HG03108 (cell line): ENCODE results near the gene BCCIP.

Experiments
- ATAC-seq: cut with Tn5 transposase; IDR thresholded peaks from one replicate; pipeline ENCODE4 v1.9.1; 2021; ENCODE audit warnings: moderate library complexity; ENCODE audit not compliant: unreplicated experiment

BCCIP gene

GRCh38 chr10:125797424-125797823 is 25.9 kb upstream of the BCCIP start:
- no peak for ATAC-seq

DNA sequence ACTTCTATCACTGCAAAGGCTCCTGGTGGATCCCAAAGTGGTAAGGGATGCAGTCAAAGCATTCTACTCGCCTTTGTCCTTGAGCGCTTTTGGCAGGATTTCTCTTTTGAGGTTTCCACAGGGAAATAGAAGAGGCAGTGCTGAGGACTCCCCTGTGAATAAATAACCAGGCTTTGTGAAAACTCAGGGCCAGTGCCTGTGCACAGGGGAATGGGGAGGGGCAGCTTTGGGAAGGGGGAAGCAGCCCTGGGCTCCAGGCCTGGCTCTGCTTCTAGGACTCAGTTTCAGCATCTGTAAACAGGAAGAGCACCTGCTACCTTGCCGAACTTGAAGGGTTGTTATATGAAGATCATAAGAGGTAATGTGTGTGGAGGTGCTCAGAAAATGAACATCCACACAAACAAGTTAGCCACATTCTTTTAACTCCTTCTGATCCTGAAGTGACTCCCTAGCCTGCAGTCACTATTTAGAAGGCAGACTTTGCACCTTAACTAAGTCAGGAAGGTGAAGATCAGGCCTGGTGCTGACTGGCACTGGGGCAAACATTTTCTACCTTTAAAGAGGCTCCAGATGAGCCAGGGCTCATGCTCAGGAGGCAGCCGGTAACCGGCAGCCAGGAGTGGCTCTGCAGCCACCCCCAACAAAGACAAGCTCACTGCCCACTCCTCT is 25.2 kb upstream of the BCCIP start:
- no peak for ATAC-seq

- no peak for ATAC-seq
Observed at GRCh38 chr10:125799451-125800182, 23.7 kb upstream of the BCCIP start.

DNA sequence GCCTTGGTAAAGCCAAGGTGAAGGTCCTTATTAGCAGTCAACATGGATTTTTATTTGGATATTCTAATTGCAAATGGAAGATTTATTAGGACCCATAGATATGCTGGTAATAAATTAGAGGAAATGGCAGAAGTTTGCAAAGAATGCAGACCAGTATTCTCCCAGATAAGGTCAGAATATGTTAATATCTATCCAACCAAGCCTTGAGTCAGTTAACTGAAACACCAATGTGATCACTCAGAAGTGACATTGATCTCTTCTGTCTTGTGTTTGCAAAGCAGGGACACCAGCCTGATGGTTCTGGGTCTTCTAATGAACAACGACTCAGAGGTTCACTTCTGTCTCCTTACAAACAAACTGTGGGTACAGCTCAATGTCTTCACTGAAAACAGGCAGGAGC is 21.8 kb upstream of the BCCIP start:
- ATAC-seq: no peak

- ATAC-seq: no peak
Observed at GRCh38 chr10:125802131-125802530, 21.2 kb upstream of the BCCIP start.

DNA sequence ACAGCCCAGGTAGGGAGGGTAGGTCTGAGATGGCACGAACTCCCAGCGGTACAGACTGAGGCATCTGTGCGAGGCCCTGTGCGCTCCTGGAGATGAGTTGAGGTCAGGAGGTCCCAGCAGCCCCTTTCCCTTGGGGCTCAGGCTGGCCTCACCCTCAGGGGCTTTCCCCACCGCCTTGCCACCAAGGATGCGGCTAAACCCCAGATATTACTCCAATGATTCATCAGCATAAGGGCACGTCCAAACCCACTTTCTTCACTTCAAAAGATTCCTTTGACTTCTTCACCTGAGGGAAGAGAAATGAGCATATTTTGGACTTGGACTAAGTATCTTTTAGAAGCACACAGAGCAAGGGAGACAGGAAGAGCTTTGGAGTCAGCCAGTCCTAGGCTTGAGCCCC is 20.6 kb upstream of the BCCIP start:
- ATAC-seq: no peak

DNA sequence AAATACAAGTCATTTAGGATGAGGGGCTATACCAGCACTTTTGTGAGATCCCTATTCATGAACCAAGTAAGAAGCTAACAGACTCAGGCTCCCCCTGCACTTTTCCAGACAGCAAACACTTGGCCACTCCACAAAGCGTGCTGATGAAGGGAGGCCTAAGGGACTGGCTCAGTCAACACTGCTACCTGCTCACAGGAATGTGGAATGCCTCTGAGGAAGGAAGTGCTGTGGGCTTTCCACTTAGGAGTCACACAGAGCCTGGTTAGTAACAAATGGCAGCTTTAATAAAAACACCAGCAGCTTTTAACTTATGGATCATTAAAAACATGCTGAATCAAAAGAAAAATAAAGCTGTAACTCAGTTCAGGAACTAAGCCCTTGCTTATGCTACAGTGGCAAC is 15.3 kb upstream of the BCCIP start:
- no peak for ATAC-seq

DNA sequence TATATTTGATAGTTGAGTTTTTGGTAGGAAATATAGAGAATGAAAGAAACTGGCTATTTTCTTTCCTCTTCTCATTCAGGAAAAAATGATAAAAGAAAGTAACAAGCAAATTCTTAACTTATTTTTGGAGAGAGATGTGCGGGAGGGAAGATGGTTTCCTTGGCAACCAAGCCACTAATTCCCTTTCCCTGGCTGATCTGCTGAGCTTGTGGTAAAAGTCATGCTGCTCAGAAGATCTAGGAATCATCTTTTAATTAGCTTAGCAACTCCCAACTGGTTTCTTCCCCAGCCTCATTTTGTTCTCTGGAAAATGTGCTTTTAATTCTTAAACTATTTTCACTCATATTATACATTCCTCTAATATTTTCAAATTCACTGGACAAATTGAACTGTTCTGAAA is 12.1 kb upstream of the BCCIP start:
- ATAC-seq: no peak

DNA sequence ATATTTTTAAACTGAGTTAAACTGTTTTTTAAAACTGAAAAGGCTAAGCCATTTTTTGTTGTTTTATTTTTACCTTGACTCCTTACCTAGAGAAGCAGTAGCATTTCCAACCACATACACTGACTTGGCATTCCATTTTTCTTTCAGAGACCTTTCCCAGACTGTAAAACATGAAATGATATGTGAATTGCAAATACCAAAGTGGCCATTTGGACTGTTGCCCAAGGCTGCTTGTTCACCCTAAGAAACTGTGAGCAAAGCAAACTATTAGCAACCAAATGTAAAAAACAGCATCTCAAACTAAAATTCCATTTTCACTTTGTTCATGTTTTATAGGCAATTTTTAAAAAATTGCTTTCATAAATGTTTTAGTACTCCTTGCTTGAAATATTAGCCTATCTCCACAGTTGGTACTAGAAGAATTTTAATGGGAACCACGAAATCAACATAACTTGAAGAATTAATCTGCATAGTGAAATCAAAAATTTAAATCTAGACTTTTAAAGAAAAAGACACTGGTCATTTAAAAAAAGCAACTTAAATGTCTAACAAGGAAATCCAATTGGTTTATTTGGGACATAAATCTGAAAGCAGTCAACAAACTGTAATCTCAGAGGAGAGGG is 11.1 kb upstream of the BCCIP start:
- ATAC-seq: no peak

GRCh38 chr10:125815764-125816163 is 7.6 kb upstream of the BCCIP start:
- ATAC-seq: no peak

- ATAC-seq: no peak
Observed at GRCh38 chr10:125816548-125816947, 6.8 kb upstream of the BCCIP start.

GRCh38 chr10:125817337-125817946 is 5.9 kb upstream of the BCCIP start:
- no peak for ATAC-seq

GRCh38 chr10:125820701-125821100 is 2.6 kb upstream of the BCCIP start:
- ATAC-seq: peak; percentile 29

DNA sequence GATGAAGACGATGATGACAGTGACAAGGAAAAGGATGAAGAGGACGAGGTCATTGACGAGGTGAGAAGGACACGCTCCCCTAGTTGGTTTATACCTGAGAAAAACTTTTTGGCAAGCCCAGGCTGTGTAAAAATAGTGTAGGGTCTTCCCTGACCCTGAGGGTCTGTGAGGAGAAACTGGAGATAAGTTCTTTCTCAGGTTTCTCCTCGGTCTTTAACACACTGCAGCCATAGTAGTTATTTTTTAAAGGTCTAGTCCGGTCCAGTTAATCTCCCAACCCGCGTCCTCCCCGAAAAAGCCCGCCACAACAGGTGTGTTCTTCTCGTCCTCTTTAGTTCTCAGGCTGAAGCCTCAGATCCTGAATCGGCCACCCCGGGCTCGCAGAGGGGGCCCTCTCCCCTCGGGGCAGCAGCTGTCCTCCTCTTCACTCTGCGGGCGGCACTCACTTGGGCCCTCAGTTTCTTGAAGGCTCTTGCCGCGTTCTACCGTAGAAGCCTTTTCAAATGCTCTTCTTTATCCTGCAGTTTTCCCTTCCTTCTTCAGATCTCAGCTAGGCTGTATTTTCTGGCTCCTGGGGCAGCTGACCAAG is 411 bp downstream of the BCCIP start:
- no peak for ATAC-seq

DNA sequence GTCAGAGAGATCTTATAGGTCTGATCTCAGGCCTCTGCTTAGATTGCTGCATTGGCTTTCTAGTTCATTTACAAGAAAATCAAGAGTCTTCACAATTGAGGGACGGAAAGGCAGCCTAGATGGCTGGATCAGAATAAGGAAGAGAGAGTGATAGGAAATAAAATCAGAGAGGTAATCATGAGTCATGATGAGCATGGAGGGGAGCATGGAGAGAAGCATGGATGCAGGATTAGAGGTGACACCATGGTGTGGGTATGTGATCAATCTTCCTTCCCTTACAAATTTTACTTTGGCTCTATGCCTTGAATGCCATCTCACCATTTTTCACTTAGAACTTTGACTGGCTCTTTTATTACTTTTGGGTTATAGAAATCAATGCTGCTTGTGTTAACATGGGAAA is 1.4 kb downstream of the BCCIP start:
- no peak for ATAC-seq

GRCh38 chr10:125827133-125827532 is 3.8 kb downstream of the BCCIP start:
- no peak for ATAC-seq

DNA sequence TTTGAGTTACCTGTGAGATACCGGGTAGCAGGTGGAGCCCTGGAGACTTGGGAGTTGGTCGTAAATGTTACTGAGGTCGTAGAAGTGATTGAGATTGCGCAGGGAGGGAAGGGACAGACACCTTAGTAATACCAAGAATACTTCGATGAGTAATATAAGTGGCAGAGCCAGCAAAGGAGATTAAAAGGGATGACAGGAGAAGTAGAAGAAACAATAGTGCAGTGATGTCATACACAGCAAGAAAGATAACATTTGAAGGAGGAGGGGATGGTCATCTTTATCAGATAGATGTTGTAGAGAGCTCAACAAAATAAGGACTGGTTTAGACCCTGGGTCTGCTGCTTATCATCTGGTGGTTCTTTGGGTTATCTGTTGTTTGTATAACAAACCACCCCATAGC is 5.0 kb downstream of the BCCIP start:
- no peak for ATAC-seq

GRCh38 chr10:125836746-125837145 is 13.4 kb downstream of the BCCIP start:
- no peak for ATAC-seq

DNA sequence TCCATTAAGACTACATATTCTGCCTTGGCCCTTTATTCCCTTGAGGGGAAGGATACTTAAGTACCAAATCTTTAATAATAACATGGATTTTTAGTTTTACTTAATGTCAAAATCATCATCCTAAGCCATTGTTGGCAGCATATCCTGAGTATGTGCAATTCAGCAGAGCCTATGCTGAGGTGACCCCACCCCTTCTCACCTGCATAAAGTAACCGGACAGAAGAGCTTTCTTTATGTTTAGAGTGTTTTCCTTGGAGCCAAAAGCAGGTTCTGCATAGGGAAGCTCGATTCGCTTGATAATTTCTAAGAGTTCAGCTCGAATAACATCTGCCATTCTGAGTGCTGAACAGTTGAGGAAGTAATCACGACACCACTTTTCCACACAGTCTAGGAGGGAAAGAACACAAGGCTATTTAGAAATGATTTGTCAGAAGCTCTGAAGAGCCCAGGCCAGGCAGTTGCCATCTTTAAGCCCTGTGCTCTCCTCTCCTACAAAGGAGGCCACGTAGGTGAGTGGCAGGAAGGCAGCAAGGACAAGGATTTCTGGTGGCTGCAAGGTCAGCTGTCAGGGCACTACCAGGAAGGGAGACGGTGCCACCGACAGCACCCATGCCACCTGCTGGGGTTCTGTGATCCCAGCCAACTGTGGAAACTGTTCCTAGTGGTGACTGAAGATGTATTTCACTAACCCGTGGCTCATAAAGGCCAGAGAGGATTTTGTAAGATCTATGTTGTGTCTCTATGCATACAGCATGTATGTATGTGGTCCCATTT is 15.6 kb downstream of the BCCIP start:
- no peak for ATAC-seq

GRCh38 chr10:125840406-125840805 is 17.1 kb downstream of the BCCIP start:
- no peak for ATAC-seq

- no peak for ATAC-seq
Observed at GRCh38 chr10:125840955-125841354, 17.6 kb downstream of the BCCIP start.
